Endothelial cell of umbilical vein (primary cell): Measurements from ENCODE around the gene CPHXL2. TPM values are rescaled to one million over a fixed set of nuclear protein-coding genes. Genes with fewer than 3 reads are reported as not detected.

ENCODE experiments used
- BruUV-seq: library from RNA; stranded (reverse); fragments of 400-500 nt; replicated peaks from 2 replicates; lab custom pipeline; 2021; lab: Mats Ljungman, UMichigan
- CTCF ChIA-PET: fragments of 300-600, 350-600 bp; sonication (Branson Sonifier 250); formaldehyde crosslinking; loops from one replicate; lab custom pipeline; 2021; ENCODE audit warnings: antibody characterized with exemption, inconsistent platforms; lab: Charles Lee
- POLR2A ChIA-PET: fragments of 300-600, 350-600 bp; sonication (Branson Sonifier 250); formaldehyde crosslinking; loops from one replicate; lab custom pipeline; 2021; ENCODE audit warnings: antibody characterized with exemption, inconsistent platforms; lab: Charles Lee
- DNase-seq: peaks from one replicate; pipeline ENCODE4 v3.0.0-alpha.2; 2011; ENCODE audit warnings: low read depth, low spot score
- FAIRE-seq: peaks from 2 replicates; lab custom pipeline; 2011; peaks lifted over from hg19 to GRCh38; lab: Jason Lieb, UNC
- H2AFZ ChIP-seq: 2 replicates; pipeline ENCODE4 v1.6.0; 2012; ENCODE audit warnings: low read depth, low read length, control low read depth, inconsistent platforms
- H3K27ac ChIP-seq: 2 replicates; pipeline ENCODE4 v1.5.1; 2011; ENCODE audit warnings: low read depth, mild to moderate bottlenecking, control low read depth, low read length, moderate library complexity; ENCODE audit not compliant: insufficient read depth
- H3K27me3 ChIP-seq, 2 experiments: 2 replicates each; pipeline versions ENCODE4 v1.6.0 to v1.6.1; 2011; ENCODE audit warnings: low read length in 2 of 2, mixed read lengths in 1 of 2; ENCODE audit not compliant: control insufficient read depth in 2 of 2, insufficient read depth in 2 of 2
- H3K36me3 ChIP-seq, 2 experiments: 2 replicates in 1 of 2; 3 replicates in 1 of 2; pipeline ENCODE4 v1.5.1; 2011; ENCODE audit warnings: low read length in 2 of 2, mild to moderate bottlenecking in 1 of 2, moderate library complexity in 1 of 2; ENCODE audit not compliant: control insufficient read depth in 2 of 2, insufficient read depth in 2 of 2; ENCODE audit errors: extremely low read depth in 1 of 2
- H3K4me1 ChIP-seq: 3 replicates; pipeline ENCODE4 v1.5.1; 2011; ENCODE audit warnings: mild to moderate bottlenecking, low read length; ENCODE audit not compliant: control insufficient read depth, insufficient read depth; ENCODE audit errors: extremely low read depth
- H3K4me2 ChIP-seq: 2 replicates; pipeline ENCODE4 v1.6.1; 2011; ENCODE audit warnings: low read length, control low read depth, mixed read lengths; ENCODE audit not compliant: insufficient read depth
- H3K4me3 ChIP-seq, 3 experiments: fragments of 200-600 bp in 1 of 3; sonication (generic), shearing (Covaris generic) in 1 of 3; replicated peaks in 1 of 3; 2 replicates each; pipeline ENCODE4 v1.5.1; 2011 to 2016; ENCODE audit warnings: control low read depth in 3 of 3, low read length in 3 of 3, mild to moderate bottlenecking in 2 of 3, inconsistent platforms in 1 of 3, low read depth in 1 of 3, moderate library complexity in 1 of 3; ENCODE audit not compliant: insufficient read depth in 1 of 3
- H3K79me2 ChIP-seq: 2 replicates; pipeline ENCODE4 v1.6.0; 2012; ENCODE audit warnings: low read length, inconsistent platforms; ENCODE audit not compliant: control insufficient read depth, insufficient read depth
- H3K9ac ChIP-seq: replicated peaks from 2 replicates; pipeline ENCODE3; 2011; ENCODE audit warnings: low read length, control low read depth; ENCODE audit not compliant: insufficient read depth; ENCODE audit errors: extremely low read depth
- H3K9me1 ChIP-seq: replicated peaks from 3 replicates; pipeline ENCODE4 v1.6.0; 2011; ENCODE audit warnings: mild to moderate bottlenecking, low read length; ENCODE audit not compliant: control insufficient read depth, insufficient read depth; ENCODE audit errors: extremely low read depth
- H3K9me3 ChIP-seq: replicated peaks from 2 replicates; pipeline ENCODE4 v1.5.1; 2012; ENCODE audit warnings: low read length, inconsistent platforms; ENCODE audit not compliant: control insufficient read depth, insufficient read depth
- H4K20me1 ChIP-seq: replicated peaks from 2 replicates; pipeline ENCODE3; 2011; ENCODE audit warnings: mild to moderate bottlenecking, low read length; ENCODE audit not compliant: control insufficient read depth, insufficient read depth; ENCODE audit errors: extremely low read depth
- EZH2 ChIP-seq: IDR thresholded peaks from 2 replicates; pipeline ENCODE4 v1.6.1; 2012; ENCODE audit warnings: borderline replicate concordance, low read depth, mild to moderate bottlenecking, moderate library complexity, low read length, inconsistent platforms; ENCODE audit not compliant: severe bottlenecking
- FOS ChIP-seq: IDR thresholded peaks from 2 replicates; pipeline ENCODE4 v1.6.1; 2011; ENCODE audit warnings: mild to moderate bottlenecking, low read length, moderate library complexity, borderline replicate concordance; ENCODE audit not compliant: insufficient read depth
- GATA2 ChIP-seq: IDR thresholded peaks from 2 replicates; pipeline ENCODE4 v1.7.0; 2011; ENCODE audit warnings: low read depth, mild to moderate bottlenecking, moderate library complexity, mixed read lengths, low read length; ENCODE audit not compliant: insufficient read length, insufficient read depth
- JUN ChIP-seq: IDR thresholded peaks from 2 replicates; pipeline ENCODE4 v1.6.1; 2011; ENCODE audit warnings: borderline replicate concordance, low read depth; ENCODE audit not compliant: insufficient read length, insufficient read depth
- MYC ChIP-seq: IDR thresholded peaks from one replicate; pipeline ENCODE4 v1.6.1; 2011; ENCODE audit warnings: mild to moderate bottlenecking, low read depth, low read length
- POLR2A ChIP-seq: IDR thresholded peaks from 2 replicates; pipeline ENCODE4 v1.6.1; 2012; ENCODE audit warnings: low read depth, mild to moderate bottlenecking, control low read depth, low read length
- POLR2AphosphoS5 ChIP-seq: IDR thresholded peaks from 2 replicates; pipeline ENCODE4 v1.6.1; 2012; ENCODE audit warnings: low read depth, mild to moderate bottlenecking, control low read depth, low read length, moderate library complexity; ENCODE audit not compliant: insufficient read depth
- dilution Hi-C: fragments of 300-500 bp; cut with MboI; formaldehyde crosslinking; loops from one replicate; pipeline ENCODE4 v1.15.0; 2019; ENCODE audit warnings: low sequenced_read_pairs; ENCODE audit not compliant: extremely low pct_ligation_motif_present
- intact Hi-C: fragments of 100-400 bp; cut with micrococcal nuclease; formaldehyde crosslinking; loops from one replicate; pipeline ENCODE4 v1.10.0; 2022
- polyA plus RNA-seq, 4 experiments: library from polyadenylated mRNA; depleted of rRNA in 3 of 4; stranded (reverse) in 3 of 4; unstranded in 1 of 4; fragments of >200 nt; gene quantifications; 2 replicates each; pipeline versions ENCODE4 v1.2.1 to v1.2.3, GENCODE V29; 2011 to 2012; ENCODE audit warnings: missing spikeins in 1 of 4
- total RNA-seq: library from RNA; stranded (reverse); gene quantifications from 2 replicates; pipeline ENCODE4 v1.2.3, GENCODE V29; 2021
- TF ChIP-seq, protein P1 (sequence below), 2 donors: IDR thresholded peaks; 1 replicate in 1 of 2; 2 replicates in 1 of 2; pipeline ENCODE4 v1.5.1; 2011; ENCODE audit warnings: low read length in 2 of 2, mild to moderate bottlenecking in 2 of 2, moderate library complexity in 2 of 2, control low read depth in 1 of 2, inconsistent platforms in 1 of 2, low read depth in 1 of 2; ENCODE audit not compliant: insufficient read depth in 1 of 2; ENCODE audit errors: extremely low read depth in 1 of 2
- TF ChIP-seq, protein P2 (sequence below): IDR thresholded peaks from 2 replicates; pipeline ENCODE4 v1.6.1; 2011; ENCODE audit not compliant: insufficient read depth, insufficient read length

Gene CPHXL2
- total and polyA plus RNA-seq, 2 donors (not counting 3 experiments of a cell fraction or from before 2014, with no cell fraction given), result not detected

DNA sequence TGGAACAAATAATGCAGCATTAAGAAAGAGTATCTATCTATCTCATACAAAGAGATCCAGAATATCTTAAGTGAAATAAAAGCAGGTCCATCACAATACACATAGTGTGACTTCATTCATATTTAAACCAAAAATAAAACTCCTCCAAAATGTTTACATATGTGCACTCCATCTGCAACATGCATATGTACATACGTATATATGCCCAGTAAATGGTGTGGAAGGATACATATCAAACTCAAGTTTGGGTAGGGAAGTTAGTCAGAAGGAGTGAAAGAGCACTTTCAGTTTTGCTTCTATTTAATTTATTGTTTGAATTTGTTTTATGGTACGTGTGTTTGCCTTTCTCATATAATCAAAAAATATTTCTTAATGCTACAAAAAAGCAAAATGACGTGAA, 41.8 kb downstream of the CPHXL2 start:
- Histone ChIP-seq H3K9me1 (no peaks in the 10 kb centered on the region), H4K20me1 (no peaks in the 10 kb centered on the region), H3K4me2 (no peak overlapping the region), H3K9me3 (no peaks in the 10 kb centered on the region), H3K36me3 (peaks cover 33 to 39% of the 10 kb centered on the region in 2 experiments), H3K79me2 (peaks cover 5% of the 10 kb centered on the region), H2AFZ (no peak overlapping the region), H3K27ac (no peak overlapping the region), H3K4me3 (no peak overlapping the region), H3K27me3 (no peaks in the 10 kb centered on the region), H3K9ac (no peak overlapping the region), H3K4me1 (no peaks in the 10 kb centered on the region)
- POLR2A ChIA-PET, result no interaction called here
- intact Hi-C loops, result no loop called here
- no TSS peak for BruUV-seq
- no peak for FAIRE-seq
- CTCF ChIA-PET, result no interaction called here
- no peak for TF ChIP-seq MYC
- TF ChIP-seq POLR2AphosphoS5, result no peak
- TF ChIP-seq, protein P1, sequence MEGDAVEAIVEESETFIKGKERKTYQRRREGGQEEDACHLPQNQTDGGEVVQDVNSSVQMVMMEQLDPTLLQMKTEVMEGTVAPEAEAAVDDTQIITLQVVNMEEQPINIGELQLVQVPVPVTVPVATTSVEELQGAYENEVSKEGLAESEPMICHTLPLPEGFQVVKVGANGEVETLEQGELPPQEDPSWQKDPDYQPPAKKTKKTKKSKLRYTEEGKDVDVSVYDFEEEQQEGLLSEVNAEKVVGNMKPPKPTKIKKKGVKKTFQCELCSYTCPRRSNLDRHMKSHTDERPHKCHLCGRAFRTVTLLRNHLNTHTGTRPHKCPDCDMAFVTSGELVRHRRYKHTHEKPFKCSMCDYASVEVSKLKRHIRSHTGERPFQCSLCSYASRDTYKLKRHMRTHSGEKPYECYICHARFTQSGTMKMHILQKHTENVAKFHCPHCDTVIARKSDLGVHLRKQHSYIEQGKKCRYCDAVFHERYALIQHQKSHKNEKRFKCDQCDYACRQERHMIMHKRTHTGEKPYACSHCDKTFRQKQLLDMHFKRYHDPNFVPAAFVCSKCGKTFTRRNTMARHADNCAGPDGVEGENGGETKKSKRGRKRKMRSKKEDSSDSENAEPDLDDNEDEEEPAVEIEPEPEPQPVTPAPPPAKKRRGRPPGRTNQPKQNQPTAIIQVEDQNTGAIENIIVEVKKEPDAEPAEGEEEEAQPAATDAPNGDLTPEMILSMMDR (IDR thresholded peaks at IDR 0.05; ENCODE audit: extremely low read depth in 1 of 2, insufficient read depth in 1 of 2, low read depth in 1 of 2, low read length in 2 of 2), result no peak
- no peak for TF ChIP-seq EZH2
- dilution Hi-C loops, result no loop called here
- DNase-seq, result no peak

DNA sequence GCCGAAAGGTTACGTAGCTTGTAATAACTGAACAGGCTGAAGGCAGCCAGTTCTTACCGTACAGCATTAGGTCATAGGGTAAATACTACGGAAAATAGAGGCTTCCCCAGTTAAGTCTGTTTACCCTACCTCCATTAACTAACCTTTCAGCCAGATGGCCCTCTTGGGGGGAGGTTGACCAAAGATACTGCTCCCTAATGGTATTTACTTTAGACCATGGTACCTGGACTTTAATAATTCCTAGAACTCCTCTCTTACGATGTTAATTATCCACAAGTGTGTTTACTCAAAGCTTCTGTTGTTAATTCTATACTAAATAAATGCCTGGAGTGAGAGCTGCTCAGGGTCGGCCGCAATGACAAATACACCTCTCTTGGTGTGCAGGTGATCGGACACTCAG, 44.0 kb downstream of the CPHXL2 start:
- H3K27ac ChIP-seq, result no peak overlapping the region
- no peak overlapping the region for H2AFZ ChIP-seq
- dilution Hi-C loops, result no loop called here
- TF ChIP-seq, protein P2, sequence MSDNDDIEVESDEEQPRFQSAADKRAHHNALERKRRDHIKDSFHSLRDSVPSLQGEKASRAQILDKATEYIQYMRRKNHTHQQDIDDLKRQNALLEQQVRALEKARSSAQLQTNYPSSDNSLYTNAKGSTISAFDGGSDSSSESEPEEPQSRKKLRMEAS, result no peak
- TF ChIP-seq JUN, result no peak
- no peak for TF ChIP-seq FOS
- TF ChIP-seq EZH2, result no peak
- no peak for TF ChIP-seq MYC
- no peak for TF ChIP-seq GATA2
- no peak for TF ChIP-seq POLR2A
- no peak for TF ChIP-seq POLR2AphosphoS5
- TF ChIP-seq, protein P1 (IDR thresholded peaks at IDR 0.05; ENCODE audit: extremely low read depth in 1 of 2, insufficient read depth in 1 of 2, low read depth in 1 of 2, low read length in 2 of 2), result no peak
- H3K36me3 ChIP-seq, result peaks cover 35 to 42% of the 10 kb centered on the region in 2 experiments
- intact Hi-C loops, result no loop called here
- H3K9ac ChIP-seq, result no peak overlapping the region
- H3K4me2 ChIP-seq, result no peak overlapping the region
- H3K9me1 ChIP-seq, result no peaks in the 10 kb centered on the region
- DNase-seq (no peak), FAIRE-seq (no peak)
- BruUV-seq, result no TSS peak
- H3K9me3 ChIP-seq, result no peaks in the 10 kb centered on the region
- ChIA-PET POLR2A (no interaction called here), CTCF (interaction anchor here (1.2 kb wide), 1 partner anchor 59 kb away, joined by 3 read pairs; no protein-coding TSS in a partner anchor)
- H3K4me3 ChIP-seq, result no peak overlapping the region
- peaks cover 2% of the 10 kb centered on the region for H3K79me2 ChIP-seq
- no peaks in the 10 kb centered on the region for H3K27me3 ChIP-seq
- no peaks in the 10 kb centered on the region for H4K20me1 ChIP-seq
- peaks cover 14% of the 10 kb centered on the region for H3K4me1 ChIP-seq
